Midbrain (tissue), 1 donor: ENCODE results near the gene USH2A.

ENCODE experiments used
- DNase-seq: peaks from one replicate; lab custom pipeline; 2025; lab: John Stamatoyannopoulos, UW

USH2A gene

GRCh38 chr1:215710036-215710898 is 713.0 kb downstream of the USH2A start:
- peak; percentile 3 for DNase-seq

DNA sequence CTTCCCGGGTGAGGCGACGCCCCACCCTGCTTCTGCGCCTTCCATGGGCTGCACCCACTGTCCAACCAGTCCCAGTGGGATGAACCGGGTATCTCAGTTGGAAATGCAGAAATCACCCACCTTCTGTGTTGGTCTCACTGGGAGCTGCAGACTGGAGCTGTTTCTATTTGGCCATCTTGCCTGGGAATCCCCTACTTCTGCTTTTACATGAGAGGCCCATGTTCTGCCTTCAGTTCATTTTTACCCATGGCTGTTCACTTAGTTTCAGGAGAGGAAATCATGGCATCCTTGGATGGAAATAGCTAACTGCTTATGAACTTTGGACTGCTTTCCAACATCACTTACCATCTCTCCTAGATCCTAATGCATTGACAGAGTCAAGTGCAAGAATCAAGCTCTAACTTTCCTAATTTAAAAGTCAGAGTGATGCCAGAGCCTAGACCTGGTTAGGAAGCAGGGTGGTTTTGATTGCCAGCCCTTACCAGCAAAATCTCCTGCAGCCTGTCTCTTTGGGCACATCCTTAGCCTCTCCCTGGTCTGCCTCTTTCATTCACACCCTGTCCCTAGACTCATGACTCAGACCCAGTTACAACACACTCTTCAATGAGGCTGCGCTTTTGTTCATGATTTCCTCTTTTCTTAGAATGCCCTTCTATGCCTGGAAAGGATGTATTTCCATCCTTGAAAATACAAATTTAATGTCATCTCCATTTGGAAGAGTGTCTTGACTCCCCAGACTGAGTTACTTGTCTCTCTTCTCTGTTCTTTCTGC is 719.0 kb downstream of the USH2A start:
- DNase-seq: no peak

DNA sequence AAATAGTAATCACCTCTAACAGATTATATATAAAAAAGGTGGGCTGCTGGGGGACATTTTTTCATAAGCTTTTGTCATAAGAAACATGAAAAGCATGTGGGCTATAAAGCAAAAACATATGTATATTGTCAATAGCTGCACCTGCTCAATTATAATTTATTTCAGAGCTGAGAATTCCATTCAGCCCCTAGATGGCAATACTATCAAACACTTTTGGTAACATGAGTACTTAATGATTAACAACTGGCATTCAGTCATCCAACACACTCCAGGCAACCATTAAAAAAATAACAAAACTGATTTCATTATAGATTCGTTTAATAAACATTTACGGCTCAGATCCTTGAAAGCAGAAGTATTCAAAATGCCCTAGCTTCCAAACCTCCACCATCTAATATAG is 741.0 kb downstream of the USH2A start:
- no peak for DNase-seq

DNA sequence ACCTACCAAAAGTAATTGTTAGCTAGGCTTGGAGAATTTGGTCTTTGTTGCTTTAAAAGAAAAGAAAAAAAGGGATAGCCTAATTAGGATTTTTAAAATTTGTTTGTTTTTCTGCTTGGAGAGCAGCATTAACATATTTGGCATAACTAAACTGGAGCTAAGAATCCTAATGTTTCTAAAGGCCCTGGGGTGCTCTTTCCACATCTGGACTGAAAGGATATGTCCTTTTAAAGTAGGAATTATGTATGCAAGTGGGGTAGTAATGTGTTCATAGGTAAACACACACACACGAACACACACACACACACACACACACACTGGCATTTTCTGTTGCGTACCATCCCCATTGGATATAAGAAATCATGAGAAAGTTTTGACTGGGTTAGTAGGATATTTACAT is 742.2 kb downstream of the USH2A start:
- DNase-seq: no peak

DNA sequence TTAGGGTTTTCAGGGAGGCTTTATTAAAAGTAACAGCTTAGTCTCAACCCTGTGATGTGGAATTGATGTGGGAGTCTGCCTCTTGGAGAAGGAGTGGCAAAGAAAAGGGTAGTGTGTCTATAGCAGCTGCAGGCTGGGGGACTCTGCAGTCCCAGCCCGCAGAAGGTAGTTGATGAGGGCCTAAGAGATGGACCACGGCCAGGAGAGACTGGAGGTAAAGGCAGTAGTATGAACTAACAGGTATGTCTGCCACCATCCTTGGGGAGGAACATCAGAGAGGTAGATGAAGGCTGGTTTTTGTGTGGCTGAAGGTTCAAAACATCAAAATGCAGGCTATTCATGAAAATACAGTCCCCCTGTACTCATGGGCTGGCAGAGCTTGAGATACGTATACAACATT is 744.0 kb downstream of the USH2A start:
- no peak for DNase-seq

DNA sequence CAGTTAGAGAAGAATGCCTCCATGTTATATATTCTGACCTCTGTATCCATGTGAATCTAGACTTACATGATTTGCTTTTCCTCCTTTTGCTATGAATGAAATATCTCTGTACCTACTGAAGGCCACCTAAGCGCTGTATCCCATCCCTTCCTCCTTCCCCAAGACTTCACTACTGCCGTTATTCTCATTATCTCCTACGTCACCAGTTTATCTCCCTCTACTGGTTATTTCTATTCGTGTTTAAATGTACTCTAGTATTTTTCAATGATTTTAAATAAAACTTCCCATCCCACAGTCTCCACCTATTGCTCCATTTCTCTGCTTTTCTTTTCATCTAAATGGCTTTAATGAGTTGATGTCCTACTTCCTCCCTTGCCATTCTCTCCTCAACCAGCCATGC is 746.1 kb downstream of the USH2A start:
- DNase-seq: no peak

- no peak for DNase-seq
Observed at GRCh38 chr1:215673943-215674342, 749.3 kb downstream of the USH2A start.

DNA sequence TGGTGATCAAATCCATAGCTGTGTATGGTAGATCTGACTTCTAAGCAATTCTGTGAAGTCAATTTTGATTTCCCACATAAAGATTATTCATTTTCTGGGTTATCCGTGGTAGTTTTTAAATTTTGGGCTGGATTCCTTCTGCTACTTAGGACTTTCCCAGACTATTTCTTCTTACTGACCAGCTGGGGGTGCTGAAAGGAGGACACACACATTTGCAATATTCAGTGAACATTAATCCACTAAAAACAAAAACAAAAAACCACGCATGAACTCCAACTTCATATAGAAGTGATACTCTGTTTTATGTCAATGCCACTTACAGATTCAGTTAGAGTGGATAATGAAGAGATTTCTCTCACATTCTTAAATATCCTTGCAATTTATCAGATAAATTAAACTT is 750.8 kb downstream of the USH2A start:
- no peak for DNase-seq

GRCh38 chr1:215669806-215670491 is 753.3 kb downstream of the USH2A start:
- DNase-seq: no peak

- no peak for DNase-seq
Observed at GRCh38 chr1:215667761-215668160, 755.5 kb downstream of the USH2A start.

DNA sequence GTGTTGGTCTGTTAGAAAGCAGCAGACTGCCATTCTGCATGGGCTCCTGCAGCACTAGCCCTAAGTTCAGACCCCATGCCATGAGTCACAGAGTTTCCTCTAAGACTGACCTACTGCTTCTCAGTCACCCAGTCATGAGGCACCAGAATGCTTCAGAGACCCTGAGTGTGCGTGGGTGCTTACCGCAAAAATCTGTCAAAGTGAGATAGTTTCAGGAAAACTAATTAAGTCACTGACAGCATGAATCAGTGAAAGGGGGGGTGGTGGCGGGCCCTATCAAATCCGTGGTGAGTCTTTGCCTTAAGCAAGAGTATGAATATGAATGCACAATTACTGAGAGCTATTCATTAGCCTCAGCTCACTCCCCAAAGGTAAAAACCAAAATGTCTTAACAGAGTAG is 758.0 kb downstream of the USH2A start:
- no peak for DNase-seq

- DNase-seq: no peak
Observed at GRCh38 chr1:215661033-215661432, 762.2 kb downstream of the USH2A start.

DNA sequence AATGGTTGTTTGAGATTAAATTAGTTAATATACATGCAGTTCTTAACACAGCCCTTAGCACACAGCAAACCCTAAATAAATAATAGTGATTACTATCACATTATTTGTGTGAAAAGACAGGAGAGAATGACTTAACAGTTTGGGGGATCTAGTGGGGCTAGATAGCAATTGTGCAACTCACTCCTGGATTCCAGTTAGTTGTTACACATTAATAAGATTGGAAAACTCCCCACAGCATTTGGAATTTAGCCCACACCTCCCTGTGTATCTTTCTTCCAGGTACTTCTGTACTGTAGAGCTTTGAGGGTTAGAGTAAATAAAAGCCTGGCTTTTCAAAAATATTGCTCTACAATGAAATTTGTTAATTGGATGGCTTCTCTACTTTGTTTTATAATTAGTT is 763.0 kb downstream of the USH2A start:
- no peak for DNase-seq

DNA sequence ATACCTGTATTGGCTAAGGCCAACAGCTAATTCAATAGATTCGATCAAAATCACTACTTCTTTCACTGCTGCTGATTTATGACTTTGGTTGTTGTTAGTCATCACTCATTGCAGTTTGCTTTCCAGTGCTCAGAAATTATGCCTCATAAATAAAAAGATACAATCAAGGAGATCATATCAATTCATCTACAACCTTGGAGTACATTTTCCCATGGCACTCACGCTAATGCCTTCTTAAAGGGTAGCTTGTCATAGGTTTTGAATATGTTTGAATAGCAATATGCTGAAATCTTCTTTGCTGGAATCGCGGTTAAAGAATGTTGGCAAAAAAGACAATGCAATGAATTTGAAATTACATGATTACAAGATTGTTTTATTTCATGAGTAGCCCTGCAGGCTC is 766.2 kb downstream of the USH2A start:
- DNase-seq: no peak

- no peak for DNase-seq
Observed at GRCh38 chr1:215652371-215652770, 770.9 kb downstream of the USH2A start.

- no peak for DNase-seq
Observed at GRCh38 chr1:215651867-215652266, 771.4 kb downstream of the USH2A start.

GRCh38 chr1:215650446-215651149 is 772.6 kb downstream of the USH2A start:
- DNase-seq: no peak

GRCh38 chr1:215648957-215649356 is 774.3 kb downstream of the USH2A start:
- no peak for DNase-seq

DNA sequence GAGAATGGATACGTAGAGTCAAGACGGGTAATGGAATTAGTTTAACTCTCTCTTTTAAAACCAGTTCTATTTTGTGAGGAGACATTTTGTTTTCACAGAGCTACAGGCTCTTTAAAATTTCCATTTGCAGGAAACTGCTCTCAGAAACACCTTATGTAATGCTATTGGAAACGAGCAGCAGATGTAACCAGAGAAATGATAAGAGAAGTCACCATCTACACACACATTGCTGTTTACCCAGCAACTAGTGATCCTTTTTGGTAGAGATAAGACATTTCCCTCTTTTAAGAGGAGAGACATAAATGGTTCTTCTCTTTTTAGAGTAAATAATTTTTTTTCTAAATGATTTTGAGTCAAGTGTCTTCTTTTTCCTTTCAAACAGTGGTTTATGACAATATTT is 775.5 kb downstream of the USH2A start:
- no peak for DNase-seq

GRCh38 chr1:215645861-215646260 is 777.4 kb downstream of the USH2A start:
- DNase-seq: no peak

DNA sequence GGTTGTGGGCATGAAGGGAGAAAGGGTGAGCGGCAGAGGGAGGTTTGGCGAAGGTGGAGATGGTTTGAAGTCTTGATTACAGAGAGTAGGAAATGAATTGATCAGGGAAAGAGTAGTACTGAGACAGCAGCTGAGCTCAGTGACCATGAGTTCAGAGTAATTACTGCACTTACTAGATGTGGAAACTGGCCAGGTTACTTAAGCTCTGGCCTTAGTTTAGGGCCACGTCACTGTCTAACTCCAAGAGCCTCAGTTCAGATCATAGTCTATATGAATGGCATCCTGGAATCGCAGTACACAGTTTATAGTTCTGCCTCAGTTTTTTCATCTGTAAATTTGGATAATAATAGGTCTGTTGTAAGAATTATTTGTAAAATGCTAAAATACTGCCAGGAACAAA is 778.1 kb downstream of the USH2A start:
- no peak for DNase-seq
